ENCODE data around the gene H2BK1. TPM values are rescaled to one million over a fixed set of nuclear protein-coding genes. Genes with fewer than 3 reads are reported as not detected.

Gene H2BK1
- total RNA-seq, 1 donor from 2014 or later = not detected

DNA sequence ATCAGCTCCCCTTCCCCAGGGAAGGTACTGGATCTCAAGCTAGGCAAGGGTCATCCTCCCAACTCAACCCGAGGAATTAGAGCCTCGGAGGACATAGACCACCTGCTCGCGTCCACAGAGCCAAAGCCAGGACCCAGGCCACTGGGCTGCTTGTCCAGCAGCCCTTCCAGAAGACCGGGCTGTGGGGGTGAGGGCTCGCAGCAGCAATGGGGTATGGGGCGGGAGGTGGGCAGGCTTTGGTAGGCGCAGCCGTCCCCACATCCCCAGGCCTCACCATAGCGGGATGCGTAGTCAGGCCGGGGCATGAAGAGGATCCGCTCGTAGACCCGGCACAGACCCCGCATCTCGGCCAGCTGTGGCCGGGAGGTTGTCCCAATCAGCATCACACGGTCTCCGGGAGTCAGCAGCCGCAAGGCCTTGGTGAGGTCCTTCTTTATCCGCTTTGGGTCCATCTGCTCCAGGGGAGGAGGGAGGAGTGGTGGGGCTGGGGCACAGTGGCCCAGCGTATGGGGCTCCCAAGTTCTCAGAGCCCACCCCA is 18.2 kb downstream of the H2BK1 start:
- DNase-seq (ENCODE audit: low spot score in 2 of 2, unreplicated experiment in 2 of 2) = no peak
- TF ChIP-seq, protein P1, sequence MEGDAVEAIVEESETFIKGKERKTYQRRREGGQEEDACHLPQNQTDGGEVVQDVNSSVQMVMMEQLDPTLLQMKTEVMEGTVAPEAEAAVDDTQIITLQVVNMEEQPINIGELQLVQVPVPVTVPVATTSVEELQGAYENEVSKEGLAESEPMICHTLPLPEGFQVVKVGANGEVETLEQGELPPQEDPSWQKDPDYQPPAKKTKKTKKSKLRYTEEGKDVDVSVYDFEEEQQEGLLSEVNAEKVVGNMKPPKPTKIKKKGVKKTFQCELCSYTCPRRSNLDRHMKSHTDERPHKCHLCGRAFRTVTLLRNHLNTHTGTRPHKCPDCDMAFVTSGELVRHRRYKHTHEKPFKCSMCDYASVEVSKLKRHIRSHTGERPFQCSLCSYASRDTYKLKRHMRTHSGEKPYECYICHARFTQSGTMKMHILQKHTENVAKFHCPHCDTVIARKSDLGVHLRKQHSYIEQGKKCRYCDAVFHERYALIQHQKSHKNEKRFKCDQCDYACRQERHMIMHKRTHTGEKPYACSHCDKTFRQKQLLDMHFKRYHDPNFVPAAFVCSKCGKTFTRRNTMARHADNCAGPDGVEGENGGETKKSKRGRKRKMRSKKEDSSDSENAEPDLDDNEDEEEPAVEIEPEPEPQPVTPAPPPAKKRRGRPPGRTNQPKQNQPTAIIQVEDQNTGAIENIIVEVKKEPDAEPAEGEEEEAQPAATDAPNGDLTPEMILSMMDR (IDR thresholded peaks at IDR 0.05; ENCODE audit: unreplicated experiment) = no peak
- Mint-ChIP-seq H3K27me3 (ENCODE audit: low read depth) (peaks cover 34% of the 10 kb centered on the region), H3K27ac (no peak overlapping the region), H3K4me1 (no peaks in the 10 kb centered on the region), H3K4me3 (no peak overlapping the region), H3K36me3 (no peaks in the 10 kb centered on the region), H3K9me3 (no peaks in the 10 kb centered on the region)

DNA sequence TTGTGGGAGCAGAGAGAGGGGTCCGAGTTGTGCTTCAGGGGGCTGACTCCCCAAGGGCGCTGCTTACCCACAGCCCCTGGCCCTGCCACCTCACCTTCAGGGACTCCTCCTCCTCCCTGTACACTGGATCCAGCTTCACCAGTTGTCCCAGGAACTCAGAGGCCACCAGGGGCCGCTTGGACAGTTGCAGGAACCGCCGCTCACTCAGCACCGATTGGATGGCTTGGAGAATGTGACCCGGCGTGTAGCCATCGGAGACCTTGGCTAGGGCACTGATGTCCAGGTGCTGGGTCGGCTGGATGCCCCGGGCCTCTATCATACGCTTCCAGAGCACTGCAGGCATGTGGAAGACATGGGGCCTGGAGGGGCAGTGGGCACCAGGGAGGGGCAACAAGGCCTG is 18.7 kb downstream of the H2BK1 start:
- Mint-ChIP-seq H3K4me1 (no peaks in the 10 kb centered on the region), H3K4me3 (no peak overlapping the region), H3K36me3 (no peaks in the 10 kb centered on the region), H3K9me3 (no peaks in the 10 kb centered on the region), H3K27me3 (ENCODE audit: low read depth) (peaks cover 34% of the 10 kb centered on the region), H3K27ac (no peak overlapping the region)
- no peak for DNase-seq (ENCODE audit: low spot score in 2 of 2, unreplicated experiment in 2 of 2)
- TF ChIP-seq, protein P1 (IDR thresholded peaks at IDR 0.05; ENCODE audit: unreplicated experiment) = no peak

DNA sequence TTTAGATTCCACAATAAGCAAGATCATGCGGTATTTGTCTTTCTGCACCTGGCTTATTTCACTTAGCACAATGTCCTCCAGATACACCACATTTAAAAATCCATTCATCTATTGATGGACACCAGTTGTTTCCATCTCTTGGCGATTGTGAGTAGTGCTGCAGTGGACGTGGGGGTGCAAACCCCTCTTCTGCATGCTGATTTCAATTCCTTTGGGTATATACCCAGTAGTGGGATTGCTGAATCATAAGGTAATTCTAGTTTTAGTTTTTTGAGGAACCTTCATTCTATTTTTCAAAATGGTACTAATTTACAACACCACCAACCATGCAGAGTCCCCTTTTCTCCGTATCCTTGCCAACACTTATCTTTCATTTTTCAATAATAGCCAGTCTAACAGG is 21.2 kb downstream of the H2BK1 start:
- Mint-ChIP-seq H3K36me3 (no peaks in the 10 kb centered on the region), H3K9me3 (no peaks in the 10 kb centered on the region), H3K27ac (no peak overlapping the region), H3K4me3 (no peak overlapping the region), H3K27me3 (ENCODE audit: low read depth) (peaks cover 34% of the 10 kb centered on the region), H3K4me1 (no peaks in the 10 kb centered on the region)
- no peak for DNase-seq (ENCODE audit: low spot score in 2 of 2, unreplicated experiment in 2 of 2)
- TF ChIP-seq, protein P1 (IDR thresholded peaks at IDR 0.05; ENCODE audit: unreplicated experiment) = no peak

DNA sequence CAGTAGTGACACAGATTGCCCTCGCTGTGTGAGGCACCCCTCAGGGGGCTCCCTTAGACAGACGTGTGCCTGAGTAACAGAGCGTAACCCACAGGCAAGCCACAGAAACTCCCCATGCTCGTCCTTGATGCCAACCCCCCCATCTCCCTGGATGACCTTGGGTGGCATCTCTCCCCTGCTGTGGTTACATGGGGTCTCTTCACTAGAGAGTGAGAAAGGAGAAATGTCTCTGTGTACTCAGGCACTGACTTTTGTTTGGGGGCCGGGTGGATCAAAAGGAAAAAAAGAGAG is 22.1 kb downstream of the H2BK1 start:
- DNase-seq (ENCODE audit: low spot score in 2 of 2, unreplicated experiment in 2 of 2) = no peak
- Mint-ChIP-seq H3K36me3 (no peaks in the 10 kb centered on the region), H3K4me1 (no peaks in the 10 kb centered on the region), H3K9me3 (no peaks in the 10 kb centered on the region), H3K27ac (no peak overlapping the region), H3K27me3 (ENCODE audit: low read depth) (peaks cover 29% of the 10 kb centered on the region), H3K4me3 (no peak overlapping the region)
- TF ChIP-seq, protein P1 (IDR thresholded peaks at IDR 0.05; ENCODE audit: unreplicated experiment) = no peak

DNA sequence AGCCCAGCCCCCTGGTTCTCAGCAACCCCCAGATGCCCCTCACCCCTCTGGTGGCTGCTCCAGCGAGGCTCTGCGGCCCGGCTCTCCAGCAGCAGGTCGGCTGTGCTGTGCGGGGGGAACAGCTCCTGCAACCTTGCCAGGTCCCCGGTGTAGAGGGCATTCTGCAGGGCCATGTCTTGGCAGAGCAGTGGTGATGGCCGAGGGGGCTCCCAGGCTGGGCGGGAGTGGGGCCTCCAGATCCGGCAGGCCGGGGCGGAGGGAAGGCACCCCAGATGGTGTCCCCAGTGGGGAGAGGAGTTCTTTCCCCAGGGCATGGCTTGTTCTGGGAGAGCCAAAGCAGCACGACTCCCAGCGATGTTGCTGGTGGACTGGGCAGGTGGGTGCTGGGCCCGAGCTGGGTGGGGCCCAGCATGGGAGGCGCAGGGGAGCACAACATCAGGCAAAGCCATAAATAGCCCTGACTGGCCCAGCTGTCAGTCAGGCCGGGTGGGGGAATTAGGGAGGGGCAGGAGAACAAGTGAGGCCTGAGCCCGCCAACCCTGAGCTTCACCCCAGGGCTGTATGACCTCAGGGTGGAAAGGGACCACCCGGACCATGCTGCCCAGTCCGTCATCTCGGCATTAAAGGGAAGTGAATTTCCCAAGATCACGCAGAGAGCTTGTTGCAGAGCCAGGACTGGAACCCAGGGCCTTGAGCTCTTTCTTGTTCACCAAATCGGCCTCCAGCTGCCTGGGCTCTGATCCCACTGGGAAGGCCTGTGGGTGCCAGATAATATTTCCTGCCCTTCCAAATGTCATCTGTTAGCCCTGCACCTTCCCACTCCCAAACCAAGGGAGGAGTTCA is 22.7 kb downstream of the H2BK1 start:
- Mint-ChIP-seq H3K4me3 (no peak overlapping the region), H3K36me3 (no peaks in the 10 kb centered on the region), H3K4me1 (no peaks in the 10 kb centered on the region), H3K9me3 (no peaks in the 10 kb centered on the region), H3K27ac (no peak overlapping the region), H3K27me3 (ENCODE audit: low read depth) (peaks cover 31% of the 10 kb centered on the region)
- TF ChIP-seq, protein P1 (IDR thresholded peaks at IDR 0.05; ENCODE audit: unreplicated experiment) = no peak
- DNase-seq (ENCODE audit: low spot score in 2 of 2, unreplicated experiment in 2 of 2) = no peak

All from mesothelial cell of epicardium (in vitro differentiated cells).